ENCODE data around the gene IL22.

Gene IL22

GRCh38 chr12:68291396-68292036, 38.1 kb upstream of the IL22 start (continued):
- TF ChIP-seq PRDM4 (tag by site-specific recombination; IDR thresholded peaks at IDR 0.05) (no peak), ZNF571 (tag by site-specific recombination; IDR thresholded peaks at IDR 0.05) (no peak), EGR2 (tag by site-specific recombination; IDR thresholded peaks at IDR 0.05; ENCODE audit: low read depth) (no peak), ZNF202 (tag by site-specific recombination; IDR thresholded peaks at IDR 0.05; ENCODE audit: borderline replicate concordance) (no peak), TRIM28 (IDR thresholded peaks at IDR 0.05; ENCODE audit: borderline replicate concordance, low read length) (no peak), ZNF600 (tag by site-specific recombination; IDR thresholded peaks at IDR 0.05) (no peak)

- no peak overlapping the region for H3K4me3 ChIP-seq (ENCODE audit: low read depth, low read length)
- no peaks in the 10 kb centered on the region for H3K9me3 ChIP-seq (ENCODE audit: control insufficient read depth, insufficient read depth, low read depth, low read length)
- ChIA-PET CTCF (interaction anchor here (1.6 kb wide), 1 partner anchor 26 kb away, joined by 4 read pairs; no protein-coding TSS in a partner anchor), POLR2A (no interaction called here)
- H3K4me1 ChIP-seq (ENCODE audit: control insufficient read depth, insufficient read depth, low read length): peaks cover 5% of the 10 kb centered on the region; the same call in 1 of the 2 replicates
- H3K27ac ChIP-seq (ENCODE audit: extremely low read depth, low read depth, low read length): no peak overlapping the region
- peaks cover 0 to 8% of the 10 kb centered on the region in 2 experiments; a peak in 2 of 3 replicates for H3K36me3 ChIP-seq (ENCODE audit: control insufficient read depth in 2 of 2, insufficient read depth in 1 of 2, low read length in 2 of 2)
- no peak for TF ChIP-seq ZFP41 (tag by site-specific recombination; IDR thresholded peaks at IDR 0.05; ENCODE audit: borderline replicate concordance)
- peak; percentile 71 for TF ChIP-seq FEZF1 (tag by site-specific recombination; IDR thresholded peaks at IDR 0.05)
- TF ChIP-seq ZNF701 (tag by site-specific recombination; IDR thresholded peaks at IDR 0.05): no peak
- no peak for TF ChIP-seq ZNF488 (tag by site-specific recombination; IDR thresholded peaks at IDR 0.05)
- TF ChIP-seq ZNF580 (tag by site-specific recombination; IDR thresholded peaks at IDR 0.05): no peak
- TF ChIP-seq ZNF350 (tag by site-specific recombination; IDR thresholded peaks at IDR 0.05): no peak
- no peak for TF ChIP-seq ZNF391 (tag by site-specific recombination; IDR thresholded peaks at IDR 0.05; ENCODE audit: borderline replicate concordance, low read depth)
- TF ChIP-seq SP7 (tag by site-specific recombination; IDR thresholded peaks at IDR 0.05): peak; percentile 64
- TF ChIP-seq ZNF214 (tag by site-specific recombination; IDR thresholded peaks at IDR 0.05; ENCODE audit: borderline replicate concordance): no peak
- no peak for TF ChIP-seq ZNF660 (tag by site-specific recombination; IDR thresholded peaks at IDR 0.05)
- no peak for TF ChIP-seq ZNF621 (tag by site-specific recombination; IDR thresholded peaks at IDR 0.05)
- no peak for TF ChIP-seq ZNF639 (tag by site-specific recombination; IDR thresholded peaks at IDR 0.05)
- TF ChIP-seq REST (tag by site-specific recombination; IDR thresholded peaks at IDR 0.05): no peak
- TF ChIP-seq ZNF704 (tag by site-specific recombination; IDR thresholded peaks at IDR 0.05): no peak
- TF ChIP-seq ZNF146 (tag by site-specific recombination; IDR thresholded peaks at IDR 0.05): no peak
- no peak for TF ChIP-seq ZNF169 (tag by site-specific recombination; IDR thresholded peaks at IDR 0.05)
- peak; percentile 79 for TF ChIP-seq ZNF394 (tag by site-specific recombination; IDR thresholded peaks at IDR 0.05; ENCODE audit: borderline replicate concordance)
- TF ChIP-seq SALL2 (tag by site-specific recombination; IDR thresholded peaks at IDR 0.05; ENCODE audit: borderline replicate concordance): no peak
- TF ChIP-seq ZNF530 (tag by site-specific recombination; IDR thresholded peaks at IDR 0.05; ENCODE audit: low read depth): no peak
- TF ChIP-seq ZNF624 (tag by site-specific recombination; IDR thresholded peaks at IDR 0.05): no peak
- no peak for TF ChIP-seq ZNF558 (tag by site-specific recombination; IDR thresholded peaks at IDR 0.05)
- TF ChIP-seq ZNF629 (tag by site-specific recombination; IDR thresholded peaks at IDR 0.05): 0 out of 2 replicates have a peak, but pooled peaks have one; percentile 15
These were observed 36.7 kb upstream of the IL22 start for GRCh38 chr12:68290126-68290525.
